K562 (cell line): ENCODE data around the gene FMNL1. TPM values are rescaled to one million over a fixed set of nuclear protein-coding genes. Genes with fewer than 3 reads are reported as not detected.

ENCODE experiments used
- ATAC-seq: fragments of 200-7000 bp; cut with Tn5 transposase; 3 replicates; pipeline ENCODE4 v1.9.1; 2020; ENCODE audit warnings: moderate library complexity
- BruUV-seq: library from RNA; stranded (reverse); fragments of 400-500 nt; replicated peaks from 2 replicates; lab custom pipeline; 2021; lab: Mats Ljungman, UMichigan
- CTCF ChIA-PET: fragments of 300-600 bp; formaldehyde crosslinking; extraction: SDS; loops from one replicate; lab custom pipeline; 2021; ENCODE audit warnings: low intra/inter-chr PET ratio; lab: Yijun Ruan, JAX
- POLR2A ChIA-PET: fragments of 300-600, 350-650 bp; sonication (Branson Sonifier 250); formaldehyde crosslinking; extraction: SDS; loops from one replicate; lab custom pipeline; 2021; ENCODE audit warnings: antibody characterized with exemption, inconsistent platforms; lab: Yijun Ruan, JAX
- DNase-seq, 4 experiments: peaks; one replicate each; pipeline versions ENCODE4 v3.0.0 to v3.0.0-alpha.2; 2011 to 2018; ENCODE audit warnings: low spot score in 3 of 4, mixed read lengths in 3 of 4; ENCODE audit errors: extremely low read depth in 1 of 4
- FAIRE-seq: peaks from 2 replicates; lab custom pipeline; 2011; peaks lifted over from hg19 to GRCh38; lab: Jason Lieb, UNC
- H2AFZ ChIP-seq: 2 replicates; pipeline ENCODE4 v1.6.0; 2011; ENCODE audit warnings: low read depth, low read length, control low read depth, inconsistent platforms
- H3K27ac ChIP-seq: fragments of 200-600 bp; 3 replicates; pipeline ENCODE4 v1.8.0; 2011; ENCODE audit warnings: low read depth, mild to moderate bottlenecking, control low read depth, inconsistent platforms, low read length, moderate library complexity, mixed read lengths; ENCODE audit errors: extremely low read depth
- H3K27me3 ChIP-seq, 2 experiments: fragments of 300-600 bp in 1 of 2; 2 replicates in 1 of 2; 3 replicates in 1 of 2; pipeline versions ENCODE4 v1.6.0 to v1.8.0; 2011; ENCODE audit warnings: inconsistent platforms in 2 of 2, low read length in 2 of 2, mild to moderate bottlenecking in 1 of 2, mixed read lengths in 1 of 2, moderate library complexity in 1 of 2; ENCODE audit not compliant: control insufficient read depth in 2 of 2, insufficient read depth in 2 of 2
- H3K36me3 ChIP-seq: fragments of 300-600 bp; 3 replicates; pipeline ENCODE4 v1.8.0; 2011; ENCODE audit warnings: mild to moderate bottlenecking, low read length, inconsistent platforms; ENCODE audit not compliant: control insufficient read depth, insufficient read depth
- H3K4me1 ChIP-seq, 2 experiments: fragments of 200-600 bp in 1 of 2; replicated peaks in 1 of 2; 2 replicates in 1 of 2; 3 replicates in 1 of 2; pipeline versions ENCODE4 v1.5.1 to v1.8.0; 2011; ENCODE audit warnings: inconsistent platforms in 2 of 2, low read length in 2 of 2, mild to moderate bottlenecking in 1 of 2, mixed read lengths in 1 of 2, moderate library complexity in 1 of 2; ENCODE audit not compliant: control insufficient read depth in 2 of 2, insufficient read depth in 2 of 2
- H3K4me2 ChIP-seq: 2 replicates; pipeline ENCODE4 v1.6.1; 2011; ENCODE audit warnings: low read length, control low read depth, inconsistent platforms, mixed read lengths; ENCODE audit not compliant: insufficient read depth
- H3K4me3 ChIP-seq: fragments of 200-600 bp; sonication (generic), shearing (Covaris generic); 2 replicates; pipeline ENCODE4 v1.5.1; 2016; ENCODE audit warnings: control low read depth, inconsistent platforms
- H3K79me2 ChIP-seq: fragments of 200-600 bp; 3 replicates; pipeline ENCODE4 v1.8.0; 2011; ENCODE audit warnings: low read length, inconsistent platforms; ENCODE audit not compliant: control insufficient read depth, insufficient read depth
- H3K9ac ChIP-seq, 2 experiments: 2 replicates each; pipeline versions ENCODE4 v1.6.0 to v1.6.1; 2011; ENCODE audit warnings: low read depth in 2 of 2, low read length in 2 of 2, control low read depth in 1 of 2, inconsistent platforms in 1 of 2, mild to moderate bottlenecking in 1 of 2, mixed read lengths in 1 of 2; ENCODE audit not compliant: insufficient read depth in 1 of 2
- H3K9me1 ChIP-seq: one replicate; pipeline ENCODE4 v1.6.0; 2011; ENCODE audit warnings: inconsistent platforms, mild to moderate bottlenecking, low read length, moderate library complexity; ENCODE audit not compliant: control insufficient read depth, insufficient read depth
- H3K9me3 ChIP-seq: replicated peaks from 2 replicates; pipeline ENCODE4 v1.5.1; 2011; ENCODE audit warnings: low read depth, low read length, inconsistent platforms; ENCODE audit not compliant: control insufficient read depth, insufficient read depth
- H4K20me1 ChIP-seq: replicated peaks from 2 replicates; pipeline ENCODE4 v1.6.1; 2011; ENCODE audit warnings: low read length, inconsistent platforms, mixed read lengths; ENCODE audit not compliant: control insufficient read depth, insufficient read depth
- CCAR2 ChIP-seq: fragments of 200-400 bp; formaldehyde crosslinking; IDR thresholded peaks from 2 replicates; pipeline ENCODE4 v1.6.1; 2017; ENCODE audit warnings: mild to moderate bottlenecking, low read depth, low read length
- WGBS: fragments of 100-300 bp; shearing (Covaris generic); methylation state at CpG from one replicate; pipeline ENCODE4 v1.1.6; 2016; ENCODE audit warnings: low coverage, mixed read lengths; ENCODE audit not compliant: insufficient coverage; ENCODE audit errors: missing lambda C conversion rate; 5-methylcytosine and 5-hydroxymethylcytosine counted together
- in situ Hi-C: fragments of 300-500 bp; cut with MboI; formaldehyde crosslinking; loops from 4 replicates; pipeline ENCODE4 v1.15.0; 2018; ENCODE audit warnings: inconsistent platforms, mixed read lengths
- intact Hi-C: fragments of 100-400 bp; cut with micrococcal nuclease; formaldehyde crosslinking; loops from 2 replicates; pipeline ENCODE4 v1.14.2; 2022
- polyA plus RNA-seq, 8 experiments: library from polyadenylated mRNA; depleted of rRNA in 4 of 8; stranded (reverse) in 5 of 8; unstranded in 3 of 8; fragments of >200 nt; fragmentation: Nextera tagmentation in 2 of 8; fragmentation: Illumina TruSeq in 1 of 8; extraction: Ambion mirVana in 2 of 8; extraction: Trizol in 1 of 8; gene quantifications; 2 replicates each; pipeline versions ENCODE4 v1.2.1 to v1.2.3, GENCODE V29; 2011 to 2014; ENCODE audit warnings: inconsistent platforms in 1 of 8, missing spikeins in 1 of 8
- total RNA-seq, 7 experiments: library from RNA; depleted of rRNA in 6 of 7; stranded (reverse); fragments of >200 nt in 6 of 7; fragmentation: Illumina TruSeq in 2 of 7; extraction: Trizol in 2 of 7; gene quantifications; 2 replicates each; pipeline versions ENCODE4 v1.2.1 to v1.2.3, GENCODE V29; 2011 to 2021; ENCODE audit warnings: low replicate concordance in 1 of 7
- TF ChIP-seq, protein P1 (sequence below): sonication (generic); formaldehyde crosslinking; IDR thresholded peaks from 2 replicates; pipeline ENCODE4 v1.8.0; 2022; ENCODE audit warnings: mild to moderate bottlenecking, missing genetic modification reagents
- TF ChIP-seq, protein P2 (sequence below), 3 experiments: fragments of 200-800 bp in 1 of 3; sonication (Bioruptor generic) in 1 of 3; sonication (generic) in 1 of 3; formaldehyde crosslinking in 1 of 3; IDR thresholded peaks; 2 replicates each; pipeline versions ENCODE4 v1.6.1 to v1.8.0; 2016 to 2022; ENCODE audit warnings: mild to moderate bottlenecking in 2 of 3, missing compliant biosample characterization in 2 of 3, missing genetic modification characterization in 2 of 3, missing genetic modification reagents in 1 of 3

FMNL1 gene
- total and polyA plus RNA-seq, 9 of the 15 experiments (the other 6 are each of a cell fraction or from before 2014, with no cell fraction given): 0.70 to 36.6 (median 7.7) TPM

DNA sequence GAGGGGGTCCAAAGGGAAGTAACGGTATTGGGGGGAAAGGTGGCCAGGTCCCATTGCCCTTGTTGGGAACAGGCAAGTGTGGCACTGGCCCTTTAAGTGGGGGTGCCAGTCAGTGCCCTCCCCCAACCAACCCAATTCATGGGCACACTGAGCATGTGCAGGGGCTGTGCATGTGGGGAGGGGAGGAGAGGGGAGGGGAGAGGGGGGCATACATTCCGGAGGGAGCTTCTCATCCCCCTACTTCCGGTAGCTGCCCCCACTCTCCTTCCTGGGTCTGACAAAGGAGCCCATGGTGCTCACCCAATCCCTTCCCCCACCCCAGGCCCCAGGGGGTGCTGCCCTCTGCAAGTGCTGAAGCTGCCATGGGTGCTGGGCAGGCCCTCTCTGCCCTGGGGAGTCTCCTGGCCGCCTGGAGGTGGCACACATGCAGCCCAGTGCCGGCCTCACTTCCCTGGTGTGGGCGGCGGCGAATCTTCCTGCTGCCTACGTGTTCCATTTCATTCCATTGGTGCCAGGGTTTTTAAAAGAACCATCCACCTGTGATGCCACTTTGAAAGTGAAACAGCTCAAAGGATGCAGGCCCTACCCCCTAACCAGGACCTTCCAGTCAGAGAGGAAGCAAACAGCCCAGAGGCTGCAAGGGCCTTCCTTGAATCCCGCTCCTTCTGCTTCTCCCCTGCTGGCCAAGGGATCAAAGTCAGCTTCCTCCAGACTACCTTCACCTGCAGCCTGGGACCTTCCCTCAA lies 49.0 kb upstream of the FMNL1 start:
- intact Hi-C loops: no loop called here
- Histone ChIP-seq H3K4me3 (no peak overlapping the region), H3K27ac (no peak overlapping the region), H3K9me1 (no peaks in the 10 kb centered on the region), H3K9me3 (no peaks in the 10 kb centered on the region), H3K79me2 (no peaks in the 10 kb centered on the region), H2AFZ (no peak overlapping the region), H3K36me3 (no peaks in the 10 kb centered on the region), H3K27me3 (no peaks in the 10 kb centered on the region), H3K4me2 (no peak overlapping the region), H3K4me1 (peaks cover 2 to 38% of the 10 kb centered on the region in 2 experiments; a peak in 3 of 5 replicates), H3K9ac (peak overlapping the region in 1 of 2 experiments; percentile 65; a peak in 1 of 4 replicates), H4K20me1 (no peaks in the 10 kb centered on the region)
- BruUV-seq: no TSS peak
- FAIRE-seq (no peak), DNase-seq (no peak), ATAC-seq (no peak)
- ChIA-PET POLR2A (interaction anchor here (0.6 to 7.9 kb wide), 4 partner anchors 11 to 1805 kb away, joined by 3 to 73 read pairs (median 7); partner anchors contain the start of genes HEXIM1 and HEXIM2), CTCF (no interaction called here)
- TF ChIP-seq, protein P1, sequence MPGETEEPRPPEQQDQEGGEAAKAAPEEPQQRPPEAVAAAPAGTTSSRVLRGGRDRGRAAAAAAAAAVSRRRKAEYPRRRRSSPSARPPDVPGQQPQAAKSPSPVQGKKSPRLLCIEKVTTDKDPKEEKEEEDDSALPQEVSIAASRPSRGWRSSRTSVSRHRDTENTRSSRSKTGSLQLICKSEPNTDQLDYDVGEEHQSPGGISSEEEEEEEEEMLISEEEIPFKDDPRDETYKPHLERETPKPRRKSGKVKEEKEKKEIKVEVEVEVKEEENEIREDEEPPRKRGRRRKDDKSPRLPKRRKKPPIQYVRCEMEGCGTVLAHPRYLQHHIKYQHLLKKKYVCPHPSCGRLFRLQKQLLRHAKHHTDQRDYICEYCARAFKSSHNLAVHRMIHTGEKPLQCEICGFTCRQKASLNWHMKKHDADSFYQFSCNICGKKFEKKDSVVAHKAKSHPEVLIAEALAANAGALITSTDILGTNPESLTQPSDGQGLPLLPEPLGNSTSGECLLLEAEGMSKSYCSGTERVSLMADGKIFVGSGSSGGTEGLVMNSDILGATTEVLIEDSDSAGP: peak; percentile 66; the same call in 1 of the 2 replicates
- TF ChIP-seq CCAR2: no peak
- TF ChIP-seq, protein P2, sequence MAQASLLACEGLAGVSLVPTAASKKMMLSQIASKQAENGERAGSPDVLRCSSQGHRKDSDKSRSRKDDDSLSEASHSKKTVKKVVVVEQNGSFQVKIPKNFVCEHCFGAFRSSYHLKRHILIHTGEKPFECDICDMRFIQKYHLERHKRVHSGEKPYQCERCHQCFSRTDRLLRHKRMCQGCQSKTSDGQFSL (CRISPR knock-in tag; IDR thresholded peaks at IDR 0.05): peak; percentile 59; the same call in 1 of the 2 replicates
- TF ChIP-seq, protein P2 (tag; IDR thresholded peaks at IDR 0.05): peak in 1 of 2 experiments; percentile 47; a peak in 1 of 4 replicates
- in situ Hi-C loops: no loop called here
- WGBS: 66% methylated on average over 8 of the region's 10 CpGs
